GM19240 (cell line): ENCODE data around the gene DNHD1.

ENCODE experiments used
- DNase-seq: peaks from one replicate; pipeline ENCODE4 v3.0.0; 2011; ENCODE audit warnings: low spot score; ENCODE audit not compliant: insufficient read length

Gene DNHD1

GRCh38 chr11:6563121-6563619, 66.1 kb downstream of the DNHD1 start:
- no peak for DNase-seq

- no peak for DNase-seq
Observed at GRCh38 chr11:6563667-6564066, 66.6 kb downstream of the DNHD1 start.

- no peak for DNase-seq
Observed at GRCh38 chr11:6565325-6565724, 68.2 kb downstream of the DNHD1 start.

- DNase-seq, result no peak
Observed at GRCh38 chr11:6565988-6566703, 69.1 kb downstream of the DNHD1 start.

- DNase-seq, result no peak
Observed at GRCh38 chr11:6566704-6567370, 69.8 kb downstream of the DNHD1 start.

- DNase-seq, result no peak
Observed at GRCh38 chr11:6567371-6567745, 70.3 kb downstream of the DNHD1 start.

GRCh38 chr11:6568191-6568918, 71.3 kb downstream of the DNHD1 start:
- no peak for DNase-seq

- DNase-seq, result no peak
Observed at GRCh38 chr11:6569706-6570105, 72.6 kb downstream of the DNHD1 start.

GRCh38 chr11:6570691-6571427, 73.8 kb downstream of the DNHD1 start:
- no peak for DNase-seq

- DNase-seq, result no peak
Observed at GRCh38 chr11:6571434-6572008, 74.4 kb downstream of the DNHD1 start.

- DNase-seq, result no peak
Observed at GRCh38 chr11:6572215-6572614, 75.1 kb downstream of the DNHD1 start.

GRCh38 chr11:6574816-6575715, 78.0 kb downstream of the DNHD1 start:
- no peak for DNase-seq

GRCh38 chr11:6576471-6577373, 79.6 kb downstream of the DNHD1 start:
- DNase-seq, result no peak

GRCh38 chr11:6578134-6578533, 81.1 kb downstream of the DNHD1 start:
- DNase-seq, result no peak

GRCh38 chr11:6579681-6580080, 82.6 kb downstream of the DNHD1 start:
- DNase-seq, result no peak

- no peak for DNase-seq
Observed at GRCh38 chr11:6583584-6583983, 86.5 kb downstream of the DNHD1 start.

GRCh38 chr11:6584528-6584927, 87.4 kb downstream of the DNHD1 start:
- no peak for DNase-seq

GRCh38 chr11:6586434-6587359, 89.6 kb downstream of the DNHD1 start:
- no peak for DNase-seq
